LHCN-M2 (cell line): Measurements from ENCODE around the gene SRP9. TPM values are rescaled to one million over a fixed set of nuclear protein-coding genes. Genes with fewer than 3 reads are reported as not detected.

Source experiments
- DNase-seq: peaks from one replicate; pipeline ENCODE4 v3.0.0-alpha.2; 2012; ENCODE audit warnings: low read depth
- polyA plus RNA-seq: library from polyadenylated mRNA; unstranded; fragments of >200 nt; gene quantifications from one replicate; pipeline ENCODE4 v1.2.1, GENCODE V29; 2012; ENCODE audit warnings: missing spikeins
- total RNA-seq: library from RNA; depleted of rRNA; stranded (reverse); fragments of >200 nt; gene quantifications from 2 replicates; pipeline ENCODE4 v1.2.3, GENCODE V29; 2014; rRNA removed

The SRP9 gene, protein sequence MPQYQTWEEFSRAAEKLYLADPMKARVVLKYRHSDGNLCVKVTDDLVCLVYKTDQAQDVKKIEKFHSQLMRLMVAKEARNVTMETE
- 407 and 426 TPM in 2 replicates for total RNA-seq
- 181 TPM for polyA plus RNA-seq

DNA sequence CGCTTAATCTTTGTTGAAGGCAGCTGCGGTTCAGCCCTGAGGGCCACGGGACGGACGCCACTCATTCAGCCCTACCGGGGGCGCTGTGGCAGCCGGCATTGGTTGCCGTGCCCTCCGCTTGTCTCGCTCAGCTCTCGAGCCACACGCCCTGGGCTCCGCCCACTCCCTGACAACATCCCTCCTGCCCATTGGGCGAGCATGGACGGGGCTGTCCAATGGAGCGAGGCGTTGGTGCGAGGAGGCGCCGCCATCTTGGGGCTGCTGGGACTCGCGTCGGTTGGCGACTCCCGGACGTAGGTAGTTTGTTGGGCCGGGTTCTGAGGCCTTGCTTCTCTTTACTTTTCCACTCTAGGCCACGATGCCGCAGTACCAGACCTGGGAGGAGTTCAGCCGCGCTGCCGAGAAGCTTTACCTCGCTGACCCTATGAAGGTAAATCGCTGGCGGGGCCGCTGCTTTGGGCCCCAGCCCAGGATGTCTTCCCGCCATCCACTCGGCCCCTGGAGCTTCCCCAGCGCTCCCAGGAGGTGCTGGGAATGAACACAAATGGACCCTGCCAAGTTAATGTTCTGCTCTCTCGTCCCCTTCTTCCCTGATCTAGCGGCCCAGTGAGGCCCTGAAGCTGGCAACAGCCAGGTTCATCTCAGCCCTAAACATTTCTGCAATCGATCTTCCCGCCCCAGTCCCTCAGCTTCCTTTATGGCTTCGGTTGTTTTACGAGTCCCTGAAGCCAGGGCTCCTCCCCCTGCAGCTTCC is at the start of gene SRP9:
Gene SRP9 (plus strand): TSS at position 244 of the 754 bp plus-strand sequence. CDS start 115 bp downstream, at position 359.
- peak; percentile 98 for DNase-seq

DNA sequence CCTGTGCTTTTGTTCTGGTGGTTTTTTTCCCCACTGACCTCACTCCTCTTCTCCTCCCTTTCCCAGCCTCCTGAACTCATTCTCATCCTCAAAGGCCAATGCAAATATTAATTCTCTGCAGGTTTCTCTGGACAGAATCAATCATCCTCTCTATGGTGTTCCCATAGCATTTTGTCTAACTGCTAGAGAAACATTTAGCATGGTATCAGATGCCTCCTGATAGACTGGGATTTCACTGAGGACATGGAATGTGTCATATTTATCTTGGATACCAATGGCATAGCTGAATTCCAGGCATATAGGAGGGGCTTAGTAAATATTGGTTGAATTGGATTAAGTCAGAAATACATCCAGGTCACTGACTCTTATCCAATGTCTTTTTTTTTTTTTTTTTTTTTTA is 46.1 kb upstream of the SRP9 start:
- no peak for DNase-seq

DNA sequence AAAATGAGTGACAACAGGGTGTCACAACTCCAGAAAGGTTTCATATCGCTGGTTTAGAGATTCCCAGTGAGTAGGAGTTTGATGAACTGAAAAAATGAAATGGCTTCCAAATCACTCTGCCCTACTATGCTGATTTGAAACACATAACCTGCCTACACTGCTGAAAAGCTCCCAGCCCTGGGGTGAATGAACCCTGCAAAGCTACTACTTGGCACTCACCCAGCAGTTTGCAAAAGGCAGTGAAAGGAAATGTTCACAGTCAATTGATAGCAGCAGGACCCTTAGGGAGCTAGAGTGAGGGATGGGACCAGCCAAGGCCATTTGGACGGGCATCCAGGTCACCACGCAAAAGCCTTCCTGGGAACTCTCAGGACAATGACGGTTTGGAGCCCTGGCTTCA is 44.4 kb upstream of the SRP9 start:
- no peak for DNase-seq

DNA sequence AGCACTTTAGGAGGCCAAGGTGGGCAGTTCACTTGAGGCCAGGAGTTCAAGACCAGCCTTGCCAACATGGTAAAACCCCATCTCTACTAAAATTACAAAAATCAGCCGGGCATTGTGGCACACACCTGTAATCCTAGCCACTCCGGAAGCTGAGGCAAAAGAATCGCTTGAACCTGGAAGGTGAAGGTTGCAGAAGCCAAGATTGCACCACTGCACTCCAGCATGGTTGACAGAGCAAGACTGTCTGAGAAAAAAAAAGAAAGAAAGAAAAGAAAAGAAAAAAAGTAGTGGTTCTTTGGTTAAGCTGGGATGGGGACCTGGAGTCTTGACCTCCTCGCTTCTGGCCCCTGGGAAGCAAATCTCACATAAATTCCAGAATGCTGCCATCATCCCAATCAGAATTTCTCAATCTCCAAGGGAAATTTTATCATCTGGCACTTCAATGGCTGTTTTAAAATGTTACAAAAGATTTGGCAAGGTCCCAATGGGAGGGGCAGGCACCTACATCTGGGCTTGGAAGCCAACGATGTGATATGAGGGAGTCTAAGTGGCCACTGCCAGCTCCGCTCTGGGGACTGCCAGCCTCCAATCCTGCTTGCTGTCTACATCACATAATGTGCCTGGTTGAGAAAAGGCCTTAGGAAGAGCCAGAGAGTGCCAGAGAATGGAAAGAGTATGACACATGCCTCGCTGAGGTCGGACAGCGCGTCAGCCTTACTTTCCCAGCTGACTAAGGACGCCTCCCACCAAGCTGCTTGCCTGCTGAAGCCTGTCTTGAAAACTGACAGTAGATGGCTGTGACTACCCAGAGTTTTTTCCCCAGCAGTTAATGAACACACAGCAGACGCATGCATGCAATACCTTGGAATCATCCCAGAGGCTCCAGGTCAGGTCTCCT is 42.1 kb upstream of the SRP9 start:
- peak; percentile 94 for DNase-seq

GRCh38 chr1:225736437-225737098 is 41.1 kb upstream of the SRP9 start:
- no peak for DNase-seq

DNA sequence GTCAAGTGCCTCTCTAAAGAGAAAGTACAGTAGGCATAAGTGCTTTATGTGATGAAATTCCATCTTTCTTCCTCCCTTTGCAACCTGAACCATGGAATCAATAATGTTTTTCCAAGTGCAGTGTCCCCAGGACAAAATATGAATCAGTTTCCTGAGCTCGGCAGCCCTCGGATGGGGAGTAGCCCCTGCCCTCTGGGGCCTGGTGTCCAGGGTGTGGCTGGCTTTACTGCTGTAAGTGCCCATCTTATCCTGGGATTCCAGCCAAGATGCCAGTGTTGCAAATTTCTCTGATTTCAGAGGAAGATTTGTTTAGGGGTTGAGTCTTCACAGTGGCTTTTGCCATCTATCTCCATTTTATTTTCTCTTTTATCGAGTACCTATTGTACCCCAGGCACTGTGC is 40.5 kb upstream of the SRP9 start:
- DNase-seq = peak; percentile 38

DNA sequence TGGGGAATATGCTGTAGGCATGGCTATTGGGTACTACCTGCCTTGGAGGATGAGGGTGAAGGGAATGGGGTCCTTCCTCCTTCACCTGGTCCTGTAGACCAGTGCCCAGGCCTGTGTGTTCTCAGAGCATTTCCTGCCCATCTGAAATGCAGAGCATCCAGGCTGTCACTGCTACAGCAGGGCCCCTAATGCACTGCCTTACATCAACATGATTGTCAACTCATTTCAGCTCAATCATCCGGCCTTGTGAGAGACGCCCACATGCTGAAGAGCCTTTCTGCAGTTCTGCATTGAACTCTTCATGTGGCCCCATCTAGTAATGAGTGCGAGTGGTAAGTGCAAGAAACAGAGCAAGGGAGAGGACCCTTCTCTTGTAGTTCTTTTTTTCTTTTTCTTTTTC is 39.8 kb upstream of the SRP9 start:
- DNase-seq = no peak

DNA sequence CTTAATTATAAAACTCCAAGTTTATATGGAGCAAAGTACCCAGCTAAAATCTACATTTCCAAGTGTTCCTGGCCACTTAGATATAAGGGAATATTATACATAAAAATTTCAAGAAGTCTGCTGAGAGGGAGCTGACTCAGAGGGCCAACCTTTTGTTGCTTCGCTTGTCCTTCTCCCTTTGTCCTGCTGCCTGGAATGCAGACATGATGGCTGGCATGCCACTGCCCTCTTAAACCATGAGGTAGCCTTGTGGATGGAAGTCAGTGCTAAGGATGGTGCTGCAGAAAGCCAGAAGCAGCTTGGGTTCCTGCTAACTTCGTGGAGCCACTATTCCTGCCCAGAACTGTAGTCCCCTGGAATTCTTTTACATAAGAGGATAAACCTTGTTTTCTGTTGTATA is 38.9 kb upstream of the SRP9 start:
- no peak for DNase-seq

GRCh38 chr1:225739542-225740107 is 38.0 kb upstream of the SRP9 start:
- no peak for DNase-seq

GRCh38 chr1:225744745-225745144 is 32.9 kb upstream of the SRP9 start:
- DNase-seq = no peak

GRCh38 chr1:225745273-225745672 is 32.4 kb upstream of the SRP9 start:
- no peak for DNase-seq

DNA sequence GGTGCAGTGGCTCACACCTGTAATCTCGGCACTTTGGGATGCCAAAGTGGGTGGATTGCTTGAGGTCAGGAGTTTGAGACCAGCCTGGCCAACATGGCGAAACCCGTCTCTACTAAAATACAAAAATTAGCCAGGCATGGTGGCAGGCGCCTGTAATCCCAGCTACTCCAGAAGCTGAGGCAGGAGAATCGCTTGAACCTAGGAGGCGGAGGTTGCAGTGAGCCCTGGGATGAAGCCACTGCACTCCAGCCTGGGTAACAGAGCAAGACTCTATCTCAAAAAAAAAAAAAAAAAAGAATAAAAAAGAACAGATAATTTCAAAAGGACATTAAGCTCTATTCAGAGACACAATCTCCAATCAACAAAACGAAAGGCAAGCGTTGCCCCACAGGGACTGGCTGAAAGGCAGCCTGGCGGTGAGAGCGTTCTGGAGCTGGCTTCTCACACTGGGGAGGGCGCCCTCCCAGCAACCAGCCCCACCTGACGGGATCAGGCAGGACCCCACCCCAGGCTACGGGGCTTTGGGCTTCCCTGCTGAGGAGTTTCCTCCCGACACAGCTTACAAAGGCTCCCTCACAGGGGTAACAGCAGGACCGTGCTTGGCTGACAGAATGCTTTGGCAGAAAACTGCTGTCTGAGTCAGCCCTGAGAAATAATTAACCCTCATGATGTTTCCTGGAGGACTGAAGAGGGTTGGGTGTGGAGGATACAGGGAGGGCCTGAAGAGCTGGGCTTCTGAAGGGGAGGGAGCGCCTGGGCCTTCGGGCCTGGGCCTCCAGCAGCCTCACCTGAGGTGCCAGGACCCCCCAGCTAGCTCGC is 31.1 kb upstream of the SRP9 start:
- DNase-seq = peak; percentile 76

GRCh38 chr1:225747566-225747965 is 30.1 kb upstream of the SRP9 start:
- DNase-seq = no peak

DNA sequence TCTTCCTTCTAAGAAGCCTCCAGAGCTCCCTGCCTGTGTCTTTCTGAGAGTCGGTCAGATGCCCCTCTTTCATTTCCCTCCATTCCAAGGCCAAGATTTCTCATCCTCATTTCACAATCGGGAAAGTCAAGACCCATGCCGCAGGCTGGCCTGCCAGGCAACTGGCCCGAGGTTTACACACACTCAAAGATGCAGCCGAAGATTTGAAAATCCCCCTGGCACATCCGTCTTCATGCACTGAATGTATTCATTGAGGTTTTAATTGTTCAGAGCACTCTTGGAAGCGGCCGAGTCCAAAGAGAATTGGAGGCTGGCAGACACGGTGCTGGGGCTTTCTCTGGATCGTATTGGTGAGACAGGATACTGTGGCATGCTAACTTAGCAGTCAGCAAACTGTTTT is 29.1 kb upstream of the SRP9 start:
- no peak for DNase-seq

GRCh38 chr1:225749706-225750105 is 27.9 kb upstream of the SRP9 start:
- DNase-seq = no peak

DNA sequence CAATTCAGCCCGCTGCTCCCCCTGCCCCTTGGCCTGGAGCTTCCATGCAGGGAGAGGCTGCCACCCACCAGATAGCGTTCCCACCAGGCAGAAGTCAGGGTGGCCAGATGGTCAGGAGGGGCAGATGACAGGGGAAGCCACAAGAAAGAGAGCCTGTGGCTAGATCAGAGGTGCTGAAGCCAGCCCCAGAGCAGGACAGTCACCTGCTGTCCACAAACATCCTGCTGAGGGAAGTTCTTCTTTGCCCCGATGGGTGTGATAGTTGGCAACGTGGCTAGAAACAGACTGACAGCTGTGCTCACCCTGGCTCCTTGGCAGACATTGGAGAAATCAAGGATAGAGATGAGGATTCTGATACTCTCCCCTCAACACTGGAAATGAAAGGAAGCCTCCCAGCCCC is 27.2 kb upstream of the SRP9 start:
- no peak for DNase-seq

DNA sequence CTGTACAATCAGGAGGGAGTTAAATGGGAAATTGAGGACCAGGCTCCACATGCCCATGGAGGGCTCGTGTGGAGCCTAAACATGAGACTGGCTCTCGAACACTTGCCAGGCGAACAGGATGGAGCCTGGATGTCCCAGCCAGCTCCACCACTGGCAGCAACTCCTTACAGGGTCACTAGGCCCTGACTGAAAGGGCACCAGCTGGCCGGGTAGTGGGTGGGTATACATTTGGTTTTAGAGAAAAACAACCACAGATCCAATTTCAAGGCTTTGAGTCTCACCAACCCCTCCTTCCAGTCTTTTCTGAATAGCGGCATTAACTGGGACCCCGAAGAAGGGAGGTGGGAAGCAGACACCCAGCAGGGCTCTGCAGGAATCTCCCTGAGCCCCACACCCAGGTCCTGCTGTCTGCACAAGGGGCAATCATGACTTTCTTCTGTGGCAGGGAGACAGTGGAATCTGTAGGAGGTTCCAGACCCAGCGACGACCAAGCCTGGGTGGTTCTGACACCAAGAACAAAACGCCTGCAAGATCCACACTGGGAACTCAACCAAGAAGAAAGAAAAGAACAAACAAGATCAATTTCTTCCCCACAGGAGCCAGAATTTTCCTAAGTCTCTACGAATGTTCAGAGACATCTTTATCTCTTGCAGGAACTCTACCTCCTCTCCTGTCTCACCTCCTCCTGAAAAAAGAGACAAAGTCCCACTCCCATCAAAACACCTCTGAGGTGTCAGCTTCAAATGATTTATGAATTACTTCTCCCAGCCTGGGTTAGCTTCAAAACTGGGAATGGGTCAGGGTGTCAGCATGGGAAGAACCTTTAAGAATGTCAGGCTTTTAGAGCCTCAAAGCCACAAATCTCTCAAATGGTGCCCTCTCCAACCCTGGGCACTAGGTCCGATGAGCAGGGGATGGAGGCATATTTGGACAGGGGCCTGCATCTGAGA is 26.5 kb upstream of the SRP9 start:
- DNase-seq = no peak

DNA sequence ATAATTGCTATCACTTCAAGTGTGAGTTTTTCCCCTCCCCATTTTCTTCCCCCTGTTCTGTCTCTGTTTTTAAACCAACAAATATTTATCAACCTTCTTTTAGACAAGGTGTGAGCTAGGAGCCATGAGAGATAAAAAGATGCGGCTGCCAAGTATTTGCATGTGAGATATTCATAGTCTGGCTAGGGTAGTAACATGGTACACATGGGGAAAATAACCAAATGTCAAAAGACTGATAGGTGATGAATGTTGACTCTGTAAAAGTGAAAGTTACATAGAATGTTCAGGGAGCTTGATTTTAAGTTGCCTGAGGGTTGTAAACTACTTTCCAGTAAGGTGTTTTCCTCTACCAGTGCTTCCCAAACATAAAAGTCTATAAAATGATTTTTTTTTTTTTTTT is 25.4 kb upstream of the SRP9 start:
- DNase-seq = no peak

DNA sequence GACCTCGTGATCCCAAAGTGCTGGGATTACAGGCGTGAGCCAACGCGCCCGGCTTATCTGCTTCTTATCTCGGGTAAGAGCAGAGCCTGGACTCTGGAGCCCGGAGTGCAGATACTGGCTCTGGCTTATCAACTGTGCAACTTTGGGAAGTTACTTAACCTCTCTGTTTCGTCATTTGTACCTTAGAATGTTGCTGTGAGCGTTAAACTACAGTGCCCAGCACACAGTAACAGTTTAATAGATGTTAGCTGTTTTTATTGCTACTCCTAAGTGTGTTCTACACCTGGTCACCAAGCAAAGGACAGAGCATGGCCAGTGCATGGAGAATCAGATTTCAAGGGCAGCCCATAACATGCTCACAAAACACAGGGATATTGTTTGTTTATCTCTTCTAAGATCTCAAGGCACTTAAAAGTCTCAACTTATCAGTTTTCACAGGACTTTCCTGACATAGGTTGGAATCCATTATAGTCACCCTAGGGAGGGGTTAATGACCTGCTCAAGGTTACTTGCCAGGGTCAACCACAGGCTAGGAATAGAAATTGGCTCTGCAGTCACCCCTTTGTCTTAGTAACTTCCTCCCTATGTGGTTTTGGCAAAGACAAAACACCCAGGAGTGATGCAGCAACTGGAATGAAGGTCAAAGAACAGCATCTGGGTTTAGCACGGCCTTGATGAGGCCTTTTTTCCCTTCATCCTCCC is 22.5 kb upstream of the SRP9 start:
- DNase-seq = peak; percentile 94
